ENCODE results near the gene NCAPD3.
"Not testable (repeated sequence)": the region's sequence is repeated elsewhere in the genome, so short reads cannot be mapped to it uniquely, and the experiment has no call there.

NCAPD3 gene

GRCh38 chr11:134223836-134224709, at the start of gene NCAPD3, which contains the start of gene VPS26B:
TSS of gene NCAPD3 (minus strand) at chr11:134223967. CDS start at chr11:134223926, 41 bp downstream.
TSS of gene VPS26B (plus strand) at chr11:134224671. CDS start at chr11:134225123, 452 bp downstream.
- DNase-seq (ENCODE audit: low spot score) = peak; percentile 94

- no peak for DNase-seq (ENCODE audit: low spot score)
Observed at GRCh38 chr11:134273317-134273712, 49.5 kb upstream of the NCAPD3 start.

- DNase-seq (ENCODE audit: low spot score) = peak; percentile 47
Observed at GRCh38 chr11:134272381-134273316, 48.9 kb upstream of the NCAPD3 start.

- no peak for DNase-seq (ENCODE audit: low spot score)
Observed at GRCh38 chr11:134271978-134272377, 48.2 kb upstream of the NCAPD3 start.

- peak; percentile 33 for DNase-seq (ENCODE audit: low spot score)
Observed at GRCh38 chr11:134270250-134270714, 46.5 kb upstream of the NCAPD3 start.

GRCh38 chr11:134267966-134268365, 44.2 kb upstream of the NCAPD3 start:
- DNase-seq (ENCODE audit: low spot score) = no peak

- no peak for DNase-seq (ENCODE audit: low spot score)
Observed at GRCh38 chr11:134267461-134267860, 43.7 kb upstream of the NCAPD3 start.

GRCh38 chr11:134266841-134267251, 43.1 kb upstream of the NCAPD3 start:
- DNase-seq (ENCODE audit: low spot score) = no peak

- DNase-seq (ENCODE audit: low spot score) = no peak
Observed at GRCh38 chr11:134266440-134266839, 42.7 kb upstream of the NCAPD3 start.

GRCh38 chr11:134264966-134265764, 41.4 kb upstream of the NCAPD3 start:
- DNase-seq (ENCODE audit: low spot score) = no peak

GRCh38 chr11:134261626-134262488, 38.1 kb upstream of the NCAPD3 start:
- DNase-seq (ENCODE audit: low spot score) = peak; percentile 55

- no peak for DNase-seq (ENCODE audit: low spot score)
Observed at GRCh38 chr11:134260983-134261382, 37.2 kb upstream of the NCAPD3 start.

GRCh38 chr11:134260503-134260902, 36.7 kb upstream of the NCAPD3 start:
- no peak for DNase-seq (ENCODE audit: low spot score)

- DNase-seq (ENCODE audit: low spot score) = no peak
Observed at GRCh38 chr11:134258577-134258976, 34.8 kb upstream of the NCAPD3 start.

GRCh38 chr11:134257101-134257500, 33.3 kb upstream of the NCAPD3 start:
- no peak for DNase-seq (ENCODE audit: low spot score)

- not testable (repeated sequence) for DNase-seq (ENCODE audit: low spot score)
Observed at GRCh38 chr11:134255184-134255561, 31.4 kb upstream of the NCAPD3 start.

- DNase-seq (ENCODE audit: low spot score) = no peak
Observed at GRCh38 chr11:134254433-134255183, 30.8 kb upstream of the NCAPD3 start.

GRCh38 chr11:134253188-134253993, 29.6 kb upstream of the NCAPD3 start, which contains the start of the genes ACAD8 and THYN1:
TSS of gene ACAD8 (plus strand) at chr11:134253568. CDS start at chr11:134253601, 33 bp downstream.
TSS of gene THYN1 (minus strand) at chr11:134253352. CDS start at chr11:134252882, 470 bp downstream.
- peak; percentile 84 for DNase-seq (ENCODE audit: low spot score)

Measured in HuH-7 (cell line).